Skeletal muscle cell (primary cell): ENCODE measurements around the gene IL1R1.
"Not testable (repeated sequence)": the region's sequence is repeated elsewhere in the genome, so short reads cannot be mapped to it uniquely, and the experiment has no call there.

Experiments used
- DNase-seq: peaks from one replicate; pipeline ENCODE4 v3.0.0-alpha.2; 2010; ENCODE audit warnings: low read depth
- H3K4me3 ChIP-seq: 2 replicates; pipeline ENCODE4 v1.5.1; 2011; ENCODE audit warnings: low read depth, mild to moderate bottlenecking, control low read depth, low read length, moderate library complexity

Gene IL1R1, protein sequence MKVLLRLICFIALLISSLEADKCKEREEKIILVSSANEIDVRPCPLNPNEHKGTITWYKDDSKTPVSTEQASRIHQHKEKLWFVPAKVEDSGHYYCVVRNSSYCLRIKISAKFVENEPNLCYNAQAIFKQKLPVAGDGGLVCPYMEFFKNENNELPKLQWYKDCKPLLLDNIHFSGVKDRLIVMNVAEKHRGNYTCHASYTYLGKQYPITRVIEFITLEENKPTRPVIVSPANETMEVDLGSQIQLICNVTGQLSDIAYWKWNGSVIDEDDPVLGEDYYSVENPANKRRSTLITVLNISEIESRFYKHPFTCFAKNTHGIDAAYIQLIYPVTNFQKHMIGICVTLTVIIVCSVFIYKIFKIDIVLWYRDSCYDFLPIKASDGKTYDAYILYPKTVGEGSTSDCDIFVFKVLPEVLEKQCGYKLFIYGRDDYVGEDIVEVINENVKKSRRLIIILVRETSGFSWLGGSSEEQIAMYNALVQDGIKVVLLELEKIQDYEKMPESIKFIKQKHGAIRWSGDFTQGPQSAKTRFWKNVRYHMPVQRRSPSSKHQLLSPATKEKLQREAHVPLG

DNA sequence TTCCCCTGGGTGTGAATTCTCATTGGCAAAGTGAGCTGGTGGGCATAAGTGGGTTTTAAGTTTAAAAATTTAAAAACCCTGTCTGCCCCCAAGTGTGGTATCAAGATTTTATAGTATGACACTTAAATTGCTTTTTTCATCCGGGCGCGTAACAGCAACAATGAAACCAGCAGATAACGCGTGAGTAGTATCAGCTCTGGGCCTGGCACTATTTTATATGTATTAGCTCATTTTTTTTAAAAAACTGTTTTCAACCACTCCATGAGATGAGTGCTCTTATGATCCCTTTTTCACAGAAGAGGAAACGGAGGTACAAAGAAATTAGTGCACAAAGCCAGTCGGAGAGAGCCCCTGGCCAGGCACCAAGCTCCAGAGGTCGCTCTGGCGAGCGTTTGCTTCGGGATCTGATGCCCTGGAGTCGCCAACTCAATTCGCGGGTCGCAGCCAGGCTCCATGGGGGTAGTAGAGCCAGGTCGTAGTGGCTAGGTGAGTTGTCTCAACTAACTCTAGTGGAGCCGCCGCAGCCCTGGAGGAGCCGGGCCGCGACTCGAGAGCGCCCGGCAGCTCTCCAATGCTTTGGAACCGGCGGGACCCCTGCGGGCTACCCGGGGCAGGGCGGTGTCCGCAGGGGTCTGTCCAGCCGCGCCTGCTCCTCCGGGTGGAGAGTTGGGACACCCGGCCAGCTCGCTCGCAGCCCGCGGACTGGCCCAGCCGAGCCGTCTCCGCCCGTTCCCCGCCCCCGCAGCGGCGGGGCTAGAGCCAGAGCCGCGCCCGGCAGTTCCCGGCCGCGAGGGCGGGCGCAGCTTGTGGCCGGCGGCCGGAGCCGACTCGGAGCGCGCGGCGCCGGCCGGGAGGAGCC is at the start of gene IL1R1:
Gene IL1R1 (plus strand): TSS at position 777 of the 859 bp plus-strand sequence. CDS start 14,979 bp downstream, outside the sequence.
- H3K4me3 ChIP-seq = peak within 1 kb of the TSS; percentile 65
- DNase-seq = peak; percentile 61

DNA sequence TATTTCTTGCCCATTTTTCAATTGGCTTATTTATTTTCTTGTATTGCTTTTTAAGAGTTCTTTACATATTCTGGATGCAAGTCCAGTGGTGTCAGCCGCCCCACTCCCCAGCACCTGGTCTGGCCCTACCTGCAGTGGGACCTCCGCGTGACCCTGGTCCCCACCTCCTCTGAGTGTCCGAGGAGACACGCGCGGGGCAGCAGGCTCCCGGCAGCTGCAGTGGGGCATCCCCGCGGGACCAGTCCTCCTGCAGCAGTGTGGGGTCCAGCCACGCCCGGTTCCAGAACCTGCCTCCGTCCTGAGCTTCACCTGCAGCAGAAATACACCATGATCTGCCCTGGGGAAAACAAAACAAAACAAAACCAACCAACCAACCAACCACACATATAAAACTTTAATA is 48.9 kb upstream of the IL1R1 start:
- DNase-seq = no peak
- no peak overlapping the region for H3K4me3 ChIP-seq

DNA sequence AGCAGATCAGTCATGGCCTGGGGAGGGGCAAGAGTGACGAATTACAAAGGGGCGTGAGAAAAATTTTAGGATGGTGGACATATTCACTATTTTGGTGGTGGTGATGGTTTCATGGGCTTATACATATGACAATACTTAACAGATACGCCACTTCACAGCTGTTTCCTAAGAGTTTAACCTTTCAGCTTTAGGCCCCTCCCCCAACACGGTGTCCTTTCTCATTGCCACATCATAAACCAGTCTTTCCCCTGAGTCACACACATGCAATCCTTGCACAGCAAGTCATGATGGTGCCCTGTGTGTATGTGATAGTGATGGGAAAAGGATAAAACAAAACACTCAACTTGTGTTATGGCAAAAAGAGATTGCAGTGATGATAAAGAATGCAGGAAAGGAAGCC is 47.6 kb upstream of the IL1R1 start:
- DNase-seq = peak; percentile 98
- no peak overlapping the region for H3K4me3 ChIP-seq

DNA sequence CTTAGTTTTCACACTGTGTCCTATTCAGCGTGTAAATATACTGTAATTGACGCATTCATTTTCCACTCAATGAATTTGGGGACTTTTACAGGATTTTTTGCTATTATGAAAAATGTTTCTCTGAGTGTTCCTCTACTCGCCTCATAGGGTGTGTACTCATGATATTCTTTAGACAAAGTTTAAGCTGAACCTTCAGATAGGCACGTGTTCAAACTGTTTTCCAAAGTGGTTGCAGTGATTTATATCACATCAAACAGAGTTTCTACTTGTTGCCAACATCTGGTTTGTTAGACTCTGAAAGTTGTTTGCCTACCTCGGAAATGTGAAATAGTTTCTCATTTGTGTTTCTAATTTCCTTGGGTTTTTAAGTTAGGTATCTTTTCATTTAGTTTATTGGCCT is 46.4 kb upstream of the IL1R1 start:
- H3K4me3 ChIP-seq = no peak overlapping the region
- no peak for DNase-seq

DNA sequence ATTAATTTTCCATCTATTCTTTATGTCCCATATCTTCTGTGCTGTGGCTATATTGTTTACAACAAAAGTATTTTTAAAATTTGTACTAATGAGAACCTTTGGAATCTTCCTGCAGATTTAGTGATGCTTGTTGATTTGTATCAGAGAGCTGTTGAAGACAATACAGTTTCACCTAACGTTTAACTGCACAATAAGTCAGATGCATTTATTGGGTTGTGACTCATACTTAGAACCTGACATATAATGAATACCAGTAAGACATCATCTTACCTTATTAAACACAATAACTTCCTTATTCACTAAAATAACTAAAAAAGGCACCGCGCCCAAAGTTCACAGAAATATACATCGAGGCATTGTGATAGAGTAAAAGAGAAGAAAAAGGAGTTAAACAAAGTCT is 43.8 kb upstream of the IL1R1 start:
- no peak overlapping the region for H3K4me3 ChIP-seq
- no peak for DNase-seq

DNA sequence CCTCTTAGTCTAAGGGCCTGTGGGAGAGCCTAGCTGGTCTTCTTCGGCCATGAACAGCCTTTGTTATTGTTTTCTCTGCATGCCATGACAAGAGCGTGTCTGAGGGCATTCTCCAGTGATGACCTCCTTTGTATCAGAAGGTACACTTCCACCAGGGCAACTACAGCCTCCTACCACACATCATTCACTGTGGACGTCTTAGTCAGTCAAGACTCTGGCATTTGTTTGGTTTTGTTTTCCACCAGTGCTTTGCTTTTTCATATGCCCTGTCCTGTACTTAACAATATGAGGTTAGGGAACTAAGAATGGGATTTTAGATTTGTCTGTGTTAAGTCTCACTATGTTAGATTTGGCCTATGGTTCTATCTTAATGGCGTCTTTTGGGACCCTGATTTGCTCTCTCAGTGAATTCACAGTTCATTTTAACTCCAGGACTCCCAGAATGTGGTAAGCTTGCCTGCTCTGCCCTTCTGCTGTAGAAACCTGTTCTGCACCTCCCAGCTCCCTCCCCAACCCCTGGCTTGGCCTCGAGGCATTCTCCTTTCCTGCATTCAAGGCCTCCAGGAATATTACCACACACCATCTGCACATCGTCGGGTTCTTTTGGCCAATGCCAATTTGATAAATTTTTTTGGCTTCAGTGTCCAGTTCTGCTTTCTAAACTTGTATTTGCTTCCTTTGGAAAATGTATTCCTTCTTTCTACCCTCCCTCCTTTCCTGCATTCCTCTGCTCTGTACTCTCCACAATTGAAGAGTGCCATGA is 42.8 kb upstream of the IL1R1 start:
- no peak overlapping the region for H3K4me3 ChIP-seq
- no peak for DNase-seq

DNA sequence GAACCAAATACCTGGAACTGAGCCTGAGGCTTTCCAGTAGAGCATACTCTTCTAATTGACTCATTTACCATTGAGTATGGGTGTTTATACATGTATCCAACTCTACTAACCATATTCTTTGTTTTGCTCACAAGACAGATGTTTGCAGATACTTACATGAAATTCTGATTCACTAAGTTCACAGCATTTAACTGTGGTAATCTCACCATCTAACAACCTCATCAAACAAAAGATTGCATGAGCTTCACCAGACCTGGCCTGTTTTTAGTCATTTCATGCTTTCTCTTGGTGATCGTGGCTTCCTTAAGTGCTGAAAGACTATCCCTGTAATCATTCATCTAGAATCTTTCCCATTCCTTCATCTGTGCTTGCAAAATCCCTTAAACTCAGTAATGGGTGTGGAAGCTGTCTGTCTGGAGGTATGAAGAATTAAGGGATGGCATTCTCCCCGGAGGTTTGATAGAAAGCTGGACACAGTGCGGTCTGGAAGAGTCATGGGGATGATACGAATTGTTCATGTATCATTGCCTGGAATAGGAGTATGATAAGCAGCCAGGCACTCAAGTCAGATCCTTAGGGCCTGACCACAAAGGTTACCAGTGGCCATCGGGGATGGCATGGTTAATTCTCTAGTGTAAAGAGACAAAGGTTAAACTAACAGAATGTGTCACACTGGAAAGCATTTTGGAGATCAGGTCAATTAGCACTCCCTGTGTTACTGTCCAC is 42.0 kb upstream of the IL1R1 start:
- H3K4me3 ChIP-seq = no peak overlapping the region
- peak; percentile 66 for DNase-seq

DNA sequence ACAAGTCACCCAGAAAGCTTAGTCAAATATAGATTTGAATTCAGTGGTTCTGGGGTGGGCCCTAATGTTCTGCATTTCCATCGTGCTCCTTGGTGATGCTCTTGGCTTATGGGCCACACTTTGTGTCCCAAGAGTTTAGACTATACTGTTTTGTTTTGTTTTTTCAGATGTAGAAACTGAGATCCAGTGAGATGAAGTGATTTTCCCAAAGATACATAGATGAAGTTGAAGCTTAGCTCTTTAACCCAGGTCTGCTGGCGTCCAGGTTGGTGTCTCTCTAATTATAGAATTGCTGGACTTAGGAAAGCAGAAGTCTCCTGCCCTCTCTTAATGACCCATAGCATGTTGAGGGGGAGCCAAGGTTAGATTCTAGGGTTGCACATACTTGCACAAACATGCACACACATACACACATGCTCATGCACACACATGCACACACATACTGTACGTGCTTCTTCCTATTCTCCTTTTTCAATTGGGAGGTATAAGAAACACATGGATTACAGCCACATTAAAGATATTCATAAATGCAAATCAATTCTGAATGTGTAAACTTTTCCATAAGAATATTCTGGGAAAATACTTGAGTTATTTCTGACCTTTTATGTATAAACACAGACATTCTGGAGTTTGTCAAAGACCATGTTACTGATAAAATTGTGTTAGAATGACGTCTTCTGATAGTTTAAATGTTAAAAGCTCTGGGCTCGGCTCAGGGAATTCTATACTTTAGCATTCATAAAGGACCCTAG is 41.3 kb upstream of the IL1R1 start:
- no peak overlapping the region for H3K4me3 ChIP-seq
- DNase-seq = no peak

DNA sequence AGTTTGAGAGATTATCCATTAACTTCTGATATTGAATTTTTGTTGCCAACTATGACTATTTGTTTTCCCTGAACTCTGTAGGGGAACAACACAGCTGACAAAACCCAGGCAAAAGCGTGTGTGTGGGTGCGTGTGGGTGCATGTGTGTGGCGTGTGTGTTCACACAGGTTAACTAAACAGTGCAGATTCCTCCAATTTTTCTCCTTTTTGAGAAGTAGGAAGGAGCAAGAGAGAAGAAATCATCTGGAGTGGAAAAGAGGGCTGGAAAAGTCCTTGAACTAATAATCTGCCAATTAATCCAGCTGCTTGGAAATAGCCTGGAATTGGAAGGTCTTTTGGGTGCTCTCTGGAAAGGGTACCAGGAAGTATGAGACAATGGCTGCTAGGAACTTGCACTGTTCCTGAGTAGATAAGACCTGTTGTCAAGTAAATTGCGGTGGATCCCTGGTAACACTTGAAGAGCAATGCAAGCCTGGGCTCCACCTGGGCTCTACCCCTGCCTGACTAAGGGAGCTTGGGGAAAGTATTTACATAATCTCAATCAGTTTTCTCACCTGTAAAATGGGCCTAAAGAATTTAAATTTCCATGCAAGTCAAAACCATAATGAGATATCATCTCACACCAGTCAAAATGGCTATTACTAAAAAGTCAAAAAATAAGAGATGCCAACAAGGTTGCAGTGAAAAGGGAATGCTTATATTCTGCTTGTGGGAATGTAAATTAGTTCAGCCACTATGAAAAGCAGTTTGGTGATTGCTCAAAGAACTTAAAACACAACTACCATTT is 40.5 kb upstream of the IL1R1 start:
- no peak for DNase-seq
- no peak overlapping the region for H3K4me3 ChIP-seq

DNA sequence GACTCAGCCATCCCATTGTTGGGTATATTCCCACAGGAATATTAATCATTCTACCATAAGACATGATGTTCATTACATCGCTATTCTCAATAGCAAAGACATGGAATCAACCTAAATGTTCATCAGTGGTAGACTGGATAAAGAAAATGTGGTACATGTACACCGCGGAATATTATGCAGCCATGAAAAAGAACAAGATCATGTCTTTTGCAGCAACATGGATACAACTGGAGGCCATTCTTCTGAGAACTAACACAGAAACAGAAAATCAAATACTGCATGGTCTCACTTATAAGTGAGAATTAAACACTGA is 40.0 kb upstream of the IL1R1 start:
- H3K4me3 ChIP-seq, DNase-seq: not testable (repeated sequence)

DNA sequence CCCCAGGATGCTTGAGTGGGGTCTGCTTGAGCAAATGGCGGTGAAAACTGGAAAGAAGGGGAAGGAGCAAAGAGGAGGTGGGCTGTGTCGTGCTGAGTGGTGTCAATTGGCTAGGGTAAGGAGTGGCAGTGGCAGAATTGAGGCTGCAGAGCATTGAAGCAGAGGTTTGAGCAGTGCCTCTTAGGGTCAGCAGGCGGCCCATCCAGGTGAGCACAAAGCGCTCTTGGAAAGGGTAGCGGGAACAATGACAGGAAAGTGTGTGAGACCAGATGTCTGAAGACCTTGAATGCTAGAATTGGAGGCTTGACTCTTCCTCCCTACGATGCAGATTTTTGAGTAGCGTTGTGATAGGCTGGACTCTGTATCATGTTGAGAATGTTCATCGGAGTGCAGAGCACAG is 39.3 kb upstream of the IL1R1 start:
- DNase-seq = no peak
- H3K4me3 ChIP-seq = no peak overlapping the region

DNA sequence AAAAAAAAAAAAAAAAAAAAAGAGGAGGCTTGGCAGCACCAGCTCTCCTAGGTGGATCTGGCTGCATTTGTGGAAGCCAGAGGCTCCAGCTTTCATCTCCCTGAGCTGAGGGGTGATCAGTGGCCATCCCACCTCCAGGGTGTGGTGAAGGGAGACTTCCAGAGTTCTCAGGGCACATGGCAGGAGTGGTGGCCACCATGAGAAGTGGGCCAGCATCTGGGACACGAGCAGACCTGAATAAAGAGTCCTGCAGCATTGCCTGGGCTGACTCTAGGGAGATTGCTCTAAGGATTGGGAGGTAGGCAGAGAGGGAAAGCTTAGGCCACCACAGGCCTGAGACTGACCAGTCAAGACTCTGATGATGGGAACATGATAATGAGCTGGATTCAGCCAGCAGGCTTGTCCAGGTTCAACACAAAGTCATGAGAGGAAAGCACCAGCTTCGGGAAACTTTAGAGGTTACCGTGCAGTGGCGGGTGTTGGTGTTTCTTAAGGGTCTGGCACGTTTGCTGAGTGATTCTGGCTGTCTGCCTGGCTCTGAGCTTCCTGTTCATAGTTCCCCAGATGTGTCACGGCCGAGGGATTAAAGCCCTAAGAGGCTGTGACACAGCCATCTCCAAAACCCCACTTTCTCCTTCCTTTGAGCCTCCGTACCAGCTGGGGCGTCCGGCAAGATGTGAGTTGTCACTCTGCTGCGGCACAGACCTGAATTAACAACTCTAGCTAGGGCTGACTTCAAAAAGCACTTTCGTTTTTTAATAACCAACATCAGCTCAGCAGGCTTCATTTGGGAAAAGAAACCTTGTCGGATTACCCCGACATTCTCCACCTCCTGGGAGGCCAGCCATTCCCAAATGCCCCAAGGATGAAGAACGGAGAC is 38.3 kb upstream of the IL1R1 start:
- peak; percentile 86 for DNase-seq
- peak overlapping the region; percentile 56 for H3K4me3 ChIP-seq

DNA sequence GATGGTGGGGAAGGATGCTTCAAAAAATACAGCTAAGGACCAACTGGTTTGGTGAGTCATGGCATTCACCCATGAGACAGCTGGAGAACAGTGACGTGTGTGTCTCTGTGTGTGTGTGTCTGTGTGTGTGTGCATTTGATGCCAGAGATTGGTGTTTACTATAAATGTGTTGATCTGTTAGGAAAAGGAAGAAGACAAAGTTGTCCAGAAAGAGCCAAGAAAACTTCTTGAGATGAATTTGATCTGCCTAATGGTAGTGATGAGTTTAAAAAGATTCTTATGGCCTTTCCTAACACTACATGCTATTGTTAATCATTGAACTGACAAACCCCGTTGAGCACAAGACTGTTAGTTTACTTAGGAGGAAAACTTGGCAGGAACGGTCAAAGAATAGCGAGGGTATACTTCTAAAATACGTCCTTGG is 36.4 kb upstream of the IL1R1 start:
- H3K4me3 ChIP-seq = peak overlapping the region; percentile 56
- DNase-seq = peak; percentile 80

DNA sequence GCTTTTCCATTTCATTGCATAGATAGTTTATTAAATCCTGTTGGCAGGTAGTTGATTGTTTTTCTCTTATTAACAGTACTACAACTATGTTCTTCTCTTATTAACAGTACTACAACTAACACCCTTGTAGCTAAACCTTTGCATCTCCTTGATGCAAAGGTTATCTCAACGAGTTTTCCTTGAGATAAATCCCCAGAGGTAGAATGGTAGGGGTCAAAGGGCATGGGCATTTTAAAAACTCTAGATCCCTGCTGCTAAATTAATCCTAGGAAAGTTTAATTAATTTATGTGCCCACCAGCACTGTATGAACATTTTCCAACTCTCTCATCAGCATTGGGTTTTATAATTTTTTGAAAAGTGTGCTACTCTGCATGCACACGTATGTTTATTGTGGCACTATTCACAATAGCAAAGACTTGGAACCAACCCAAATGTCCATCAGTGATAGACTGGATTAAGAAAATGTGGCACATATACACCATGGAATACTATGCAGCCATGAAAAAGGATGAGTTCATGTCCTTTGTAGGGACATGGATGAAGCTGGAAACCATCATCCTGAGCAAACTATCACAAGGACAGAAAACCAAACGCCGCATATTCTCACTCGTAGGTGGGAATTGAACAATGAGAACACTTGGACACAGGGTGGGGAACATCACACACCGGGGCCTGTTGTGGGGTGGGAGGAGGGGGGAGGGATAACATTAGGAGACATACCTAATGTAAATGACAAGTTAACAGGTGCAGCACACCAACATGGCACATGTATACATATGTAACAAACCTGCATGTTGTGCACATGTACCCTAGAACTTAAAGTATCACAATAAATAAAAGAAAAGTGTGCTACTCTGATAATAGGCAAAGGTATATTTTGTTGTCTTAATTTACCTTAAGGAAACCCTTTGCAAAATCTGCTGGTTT is 35.5 kb upstream of the IL1R1 start:
- DNase-seq = not testable (repeated sequence)
- H3K4me3 ChIP-seq = peak overlapping the region; percentile 5

DNA sequence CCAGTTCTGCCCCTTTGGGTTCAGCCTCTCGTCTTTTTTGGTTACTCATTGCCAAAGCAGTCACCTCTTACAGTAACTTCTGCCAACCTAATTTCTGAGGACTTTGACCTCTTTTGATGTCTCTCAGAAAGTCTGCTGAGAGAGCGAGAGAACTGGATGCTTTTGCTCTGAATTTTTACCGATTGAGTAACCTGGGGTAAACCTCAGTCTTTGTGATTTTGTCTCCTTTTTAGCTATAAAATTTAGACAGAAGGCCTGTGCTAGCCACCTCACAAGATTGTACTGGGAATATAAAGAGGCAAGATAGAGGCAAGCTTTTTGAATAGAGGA is 34.8 kb upstream of the IL1R1 start:
- H3K4me3 ChIP-seq = peak overlapping the region; percentile 5

DNA sequence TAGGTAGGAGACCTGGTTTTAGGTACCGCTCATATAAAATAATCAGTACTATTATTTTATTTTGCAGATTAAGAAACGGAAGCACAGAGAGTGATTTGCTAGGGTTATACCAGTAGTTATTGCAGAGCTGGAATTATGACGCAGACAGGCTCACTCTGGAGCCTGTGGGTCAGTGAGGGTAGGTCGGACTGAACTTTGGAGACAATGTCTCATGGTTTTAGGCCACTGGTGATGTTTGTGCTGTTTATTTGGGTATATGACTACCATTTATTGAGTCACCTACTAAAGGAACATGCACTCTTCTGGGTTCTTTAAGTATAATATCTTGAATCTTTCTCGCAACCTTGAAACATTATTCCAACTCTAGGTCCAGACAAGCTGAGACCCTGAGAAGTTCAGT is 33.5 kb upstream of the IL1R1 start:
- DNase-seq = no peak
- no peak overlapping the region for H3K4me3 ChIP-seq

More for the DNA sequence above, 34.8 kb upstream of the IL1R1 start:
- no peak for DNase-seq
